HEK293 (cell line): Measurements from ENCODE around the gene PTPN6.

ENCODE experiments used
- CTCF ChIA-PET: fragments of 350-600 bp; formaldehyde crosslinking; extraction: SDS; loops from one replicate; lab custom pipeline; 2021; ENCODE audit warnings: antibody characterized with exemption; lab: Yijun Ruan, JAX
- POLR2A ChIA-PET: fragments of 300-600 bp; formaldehyde crosslinking; extraction: SDS; loops from one replicate; lab custom pipeline; 2020; ENCODE audit warnings: antibody characterized with exemption, inconsistent platforms; lab: Yijun Ruan, JAX
- H3K27ac ChIP-seq: fragments of 200-500 bp; sonication (Bioruptor generic); 2 replicates; pipeline ENCODE4 v1.5.1; 2014; ENCODE audit warnings: low read depth, low read length, control low read depth, inconsistent platforms; ENCODE audit errors: extremely low read depth
- H3K36me3 ChIP-seq, 2 experiments: fragments of 200-500 bp in 1 of 2; sonication (Bioruptor generic) in 1 of 2; 1 replicate in 1 of 2; 2 replicates in 1 of 2; pipeline ENCODE4 v1.5.1; 2014 to 2017; ENCODE audit warnings: inconsistent platforms in 2 of 2, low read length in 2 of 2; ENCODE audit not compliant: control insufficient read depth in 2 of 2, insufficient read depth in 1 of 2
- H3K4me1 ChIP-seq: fragments of 200-500 bp; sonication (Bioruptor generic); 2 replicates; pipeline ENCODE4 v1.5.1; 2014; ENCODE audit warnings: mild to moderate bottlenecking, low read length, inconsistent platforms; ENCODE audit not compliant: control insufficient read depth, insufficient read depth
- H3K4me3 ChIP-seq: 2 replicates; pipeline ENCODE4 v1.5.1; 2011; ENCODE audit warnings: low read depth, mild to moderate bottlenecking, control low read depth, low read length, moderate library complexity
- H3K9me3 ChIP-seq: fragments of 200-500 bp; sonication (Bioruptor generic); 2 replicates; pipeline ENCODE4 v1.5.1; 2014; ENCODE audit warnings: low read depth, low read length, inconsistent platforms; ENCODE audit not compliant: control insufficient read depth, insufficient read depth
- GLIS2 ChIP-seq: fragments of 450-650 bp; formaldehyde crosslinking; IDR thresholded peaks from 2 replicates; pipeline ENCODE4 v1.5.1; 2016; ENCODE audit warnings: missing biosample characterization, missing genetic modification characterization
- SP3 ChIP-seq: fragments of 450-650 bp; formaldehyde crosslinking; IDR thresholded peaks from 2 replicates; pipeline ENCODE4 v1.5.1; 2016; ENCODE audit warnings: missing biosample characterization, missing genetic modification characterization
- ZFP3 ChIP-seq: fragments of 450-650 bp; formaldehyde crosslinking; IDR thresholded peaks from 2 replicates; pipeline ENCODE4 v1.5.1; 2016; ENCODE audit warnings: low read depth, missing biosample characterization, missing genetic modification characterization
- ZNF112 ChIP-seq: fragments of 450-650 bp; formaldehyde crosslinking; IDR thresholded peaks from 2 replicates; pipeline ENCODE4 v1.5.0; 2017; ENCODE audit warnings: missing biosample characterization, missing genetic modification characterization
- ZNF132 ChIP-seq: fragments of 450-650 bp; formaldehyde crosslinking; IDR thresholded peaks from 2 replicates; pipeline ENCODE4 v1.5.1; 2017; ENCODE audit warnings: missing biosample characterization, missing genetic modification characterization, borderline replicate concordance
- ZNF266 ChIP-seq: fragments of 450-650 bp; formaldehyde crosslinking; IDR thresholded peaks from 2 replicates; pipeline ENCODE4 v1.5.1; 2016; ENCODE audit warnings: missing biosample characterization, missing genetic modification characterization, low read depth
- ZNF600 ChIP-seq: fragments of 450-650 bp; formaldehyde crosslinking; IDR thresholded peaks from 2 replicates; pipeline ENCODE4 v1.5.1; 2016; ENCODE audit warnings: missing biosample characterization, missing genetic modification characterization
- ZNF76 ChIP-seq: fragments of 450-650 bp; formaldehyde crosslinking; IDR thresholded peaks from 2 replicates; pipeline ENCODE4; 2016; ENCODE audit warnings: low read depth, missing biosample characterization, missing genetic modification characterization, borderline replicate concordance
- ZNF837 ChIP-seq: fragments of 450-650 bp; formaldehyde crosslinking; IDR thresholded peaks from 2 replicates; pipeline ENCODE4 v1.5.1; 2016; ENCODE audit warnings: missing biosample characterization, missing genetic modification characterization
- ZNF843 ChIP-seq: fragments of 450-650 bp; formaldehyde crosslinking; IDR thresholded peaks from 2 replicates; pipeline ENCODE4 v1.5.1; 2016; ENCODE audit warnings: missing biosample characterization, missing genetic modification characterization
- TF ChIP-seq, protein P1 (sequence below): fragments of 450-650 bp; formaldehyde crosslinking; IDR thresholded peaks from 2 replicates; pipeline ENCODE4 v1.5.1; 2016; ENCODE audit warnings: missing biosample characterization, missing genetic modification characterization
- TF ChIP-seq, protein P2 (sequence below): fragments of 450-650 bp; formaldehyde crosslinking; IDR thresholded peaks from 2 replicates; pipeline ENCODE4 v1.5.1; 2016; ENCODE audit warnings: missing biosample characterization, missing genetic modification characterization
- TF ChIP-seq, protein P3 (sequence below): fragments of 450-650 bp; formaldehyde crosslinking; IDR thresholded peaks from 2 replicates; pipeline ENCODE4 v1.5.1; 2017; ENCODE audit warnings: missing biosample characterization, mild to moderate bottlenecking, missing genetic modification characterization, moderate library complexity
- TF ChIP-seq, protein P4 (sequence below): fragments of 450-650 bp; formaldehyde crosslinking; IDR thresholded peaks from 2 replicates; pipeline ENCODE4 v1.5.1; 2016; ENCODE audit warnings: missing biosample characterization, missing genetic modification characterization
- TF ChIP-seq, protein P5 (sequence below): fragments of 450-650 bp; formaldehyde crosslinking; IDR thresholded peaks from 2 replicates; pipeline ENCODE4 v1.5.1; 2016; ENCODE audit warnings: missing biosample characterization, missing genetic modification characterization, borderline replicate concordance

The PTPN6 gene

DNA sequence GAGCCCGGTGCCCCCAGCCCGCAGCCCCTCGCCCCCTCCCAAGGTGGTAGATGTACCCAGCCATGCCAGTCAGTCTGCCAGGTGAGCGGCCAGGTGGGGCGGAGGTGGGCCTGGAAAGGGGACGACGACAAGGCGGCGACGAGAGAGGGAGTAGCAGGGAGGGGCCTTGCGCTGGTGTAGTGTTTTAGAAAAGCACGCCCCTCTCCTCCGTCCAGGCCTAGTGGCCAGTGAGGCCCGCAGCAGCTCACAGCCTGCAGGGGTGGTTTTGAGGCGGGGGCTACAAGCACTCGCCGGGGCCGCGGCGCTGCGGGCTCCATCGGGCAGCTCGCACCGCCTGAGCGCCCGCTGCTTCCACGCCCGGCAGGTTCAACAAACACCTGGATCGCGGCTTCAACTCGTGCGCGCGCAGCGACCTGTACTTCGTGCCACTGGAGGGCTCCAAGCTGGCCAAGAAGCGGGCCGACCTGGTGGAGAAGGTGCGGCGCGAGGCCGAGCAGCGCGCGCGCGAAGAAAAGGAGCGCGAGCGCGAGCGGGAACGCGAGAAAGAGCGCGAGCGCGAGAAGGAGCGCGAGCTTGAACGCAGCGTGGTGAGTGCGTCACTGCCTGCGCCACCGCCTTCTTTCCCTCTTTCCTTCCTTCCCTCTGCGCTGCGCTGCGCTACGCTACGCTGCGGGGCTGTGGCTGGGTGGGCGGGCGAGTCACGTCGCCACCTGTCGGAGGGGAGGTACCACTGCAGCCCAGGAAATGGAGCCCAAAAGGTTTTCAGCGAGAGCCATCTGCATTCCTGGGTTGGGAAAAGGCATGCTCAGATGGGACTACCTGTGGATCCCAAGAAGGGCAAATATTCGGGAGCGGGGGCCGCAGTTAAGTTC is 13.4 kb upstream of the PTPN6 start (continued):
- TF ChIP-seq ZNF837, result peak; percentile 98
- TF ChIP-seq, protein P1, sequence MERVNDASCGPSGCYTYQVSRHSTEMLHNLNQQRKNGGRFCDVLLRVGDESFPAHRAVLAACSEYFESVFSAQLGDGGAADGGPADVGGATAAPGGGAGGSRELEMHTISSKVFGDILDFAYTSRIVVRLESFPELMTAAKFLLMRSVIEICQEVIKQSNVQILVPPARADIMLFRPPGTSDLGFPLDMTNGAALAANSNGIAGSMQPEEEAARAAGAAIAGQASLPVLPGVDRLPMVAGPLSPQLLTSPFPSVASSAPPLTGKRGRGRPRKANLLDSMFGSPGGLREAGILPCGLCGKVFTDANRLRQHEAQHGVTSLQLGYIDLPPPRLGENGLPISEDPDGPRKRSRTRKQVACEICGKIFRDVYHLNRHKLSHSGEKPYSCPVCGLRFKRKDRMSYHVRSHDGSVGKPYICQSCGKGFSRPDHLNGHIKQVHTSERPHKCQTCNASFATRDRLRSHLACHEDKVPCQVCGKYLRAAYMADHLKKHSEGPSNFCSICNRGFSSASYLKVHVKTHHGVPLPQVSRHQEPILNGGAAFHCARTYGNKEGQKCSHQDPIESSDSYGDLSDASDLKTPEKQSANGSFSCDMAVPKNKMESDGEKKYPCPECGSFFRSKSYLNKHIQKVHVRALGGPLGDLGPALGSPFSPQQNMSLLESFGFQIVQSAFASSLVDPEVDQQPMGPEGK (tag by site-specific recombination), result peak; percentile 53; the same call in 1 of the 2 replicates
- TF ChIP-seq ZNF266 (tag by site-specific recombination), result no peak

DNA sequence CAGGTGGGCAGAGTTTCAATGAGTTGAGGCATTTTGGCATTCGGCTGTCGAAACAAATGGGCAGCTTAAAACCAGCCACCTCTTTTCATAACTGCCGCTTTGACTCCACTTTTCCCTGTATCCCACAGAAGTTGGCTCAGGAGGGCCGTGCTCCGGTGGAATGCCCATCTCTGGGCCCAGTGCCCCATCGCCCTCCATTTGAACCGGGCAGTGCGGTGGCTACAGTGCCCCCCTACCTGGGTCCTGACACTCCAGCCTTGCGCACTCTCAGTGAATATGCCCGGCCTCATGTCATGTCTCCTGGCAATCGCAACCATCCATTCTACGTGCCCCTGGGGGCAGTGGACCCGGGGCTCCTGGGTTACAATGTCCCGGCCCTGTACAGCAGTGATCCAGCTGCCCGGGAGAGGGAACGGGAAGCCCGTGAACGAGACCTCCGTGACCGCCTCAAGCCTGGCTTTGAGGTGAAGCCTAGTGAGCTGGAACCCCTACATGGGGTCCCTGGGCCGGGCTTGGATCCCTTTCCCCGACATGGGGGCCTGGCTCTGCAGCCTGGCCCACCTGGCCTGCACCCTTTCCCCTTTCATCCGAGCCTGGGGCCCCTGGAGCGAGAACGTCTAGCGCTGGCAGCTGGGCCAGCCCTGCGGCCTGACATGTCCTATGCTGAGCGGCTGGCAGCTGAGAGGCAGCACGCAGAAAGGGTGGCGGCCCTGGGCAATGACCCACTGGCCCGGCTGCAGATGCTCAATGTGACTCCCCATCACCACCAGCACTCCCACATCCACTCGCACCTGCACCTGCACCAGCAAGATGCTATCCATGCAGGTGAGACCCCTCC is 12.6 kb upstream of the PTPN6 start:
- POLR2A ChIA-PET, result interaction anchor here (0.9 to 4.1 kb wide), 15 partner anchors 8 to 191 kb away, joined by 3 to 45 read pairs (median 5); partner anchors contain the start of genes SPSB2, TPI1 and USP5
- Histone ChIP-seq H3K36me3 (peaks cover 28 to 66% of the 10 kb centered on the region in 2 experiments), H3K4me3 (peak overlapping the region; percentile 13), H3K4me1 (peaks cover 6% of the 10 kb centered on the region), H3K9me3 (no peaks in the 10 kb centered on the region), H3K27ac (peak overlapping the region; percentile 25; the same call in 1 of the 2 replicates)
- TF ChIP-seq, protein P2, sequence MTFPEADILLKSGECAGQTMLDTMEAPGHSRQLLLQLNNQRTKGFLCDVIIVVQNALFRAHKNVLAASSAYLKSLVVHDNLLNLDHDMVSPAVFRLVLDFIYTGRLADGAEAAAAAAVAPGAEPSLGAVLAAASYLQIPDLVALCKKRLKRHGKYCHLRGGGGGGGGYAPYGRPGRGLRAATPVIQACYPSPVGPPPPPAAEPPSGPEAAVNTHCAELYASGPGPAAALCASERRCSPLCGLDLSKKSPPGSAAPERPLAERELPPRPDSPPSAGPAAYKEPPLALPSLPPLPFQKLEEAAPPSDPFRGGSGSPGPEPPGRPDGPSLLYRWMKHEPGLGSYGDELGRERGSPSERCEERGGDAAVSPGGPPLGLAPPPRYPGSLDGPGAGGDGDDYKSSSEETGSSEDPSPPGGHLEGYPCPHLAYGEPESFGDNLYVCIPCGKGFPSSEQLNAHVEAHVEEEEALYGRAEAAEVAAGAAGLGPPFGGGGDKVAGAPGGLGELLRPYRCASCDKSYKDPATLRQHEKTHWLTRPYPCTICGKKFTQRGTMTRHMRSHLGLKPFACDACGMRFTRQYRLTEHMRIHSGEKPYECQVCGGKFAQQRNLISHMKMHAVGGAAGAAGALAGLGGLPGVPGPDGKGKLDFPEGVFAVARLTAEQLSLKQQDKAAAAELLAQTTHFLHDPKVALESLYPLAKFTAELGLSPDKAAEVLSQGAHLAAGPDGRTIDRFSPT (tag by site-specific recombination), result peak; percentile 16; the same call in 1 of the 2 replicates
- TF ChIP-seq, protein P3, sequence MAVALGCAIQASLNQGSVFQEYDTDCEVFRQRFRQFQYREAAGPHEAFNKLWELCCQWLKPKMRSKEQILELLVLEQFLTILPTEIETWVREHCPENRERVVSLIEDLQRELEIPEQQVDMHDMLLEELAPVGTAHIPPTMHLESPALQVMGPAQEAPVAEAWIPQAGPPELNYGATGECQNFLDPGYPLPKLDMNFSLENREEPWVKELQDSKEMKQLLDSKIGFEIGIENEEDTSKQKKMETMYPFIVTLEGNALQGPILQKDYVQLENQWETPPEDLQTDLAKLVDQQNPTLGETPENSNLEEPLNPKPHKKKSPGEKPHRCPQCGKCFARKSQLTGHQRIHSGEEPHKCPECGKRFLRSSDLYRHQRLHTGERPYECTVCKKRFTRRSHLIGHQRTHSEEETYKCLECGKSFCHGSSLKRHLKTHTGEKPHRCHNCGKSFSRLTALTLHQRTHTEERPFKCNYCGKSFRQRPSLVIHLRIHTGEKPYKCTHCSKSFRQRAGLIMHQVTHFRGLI, result no peak
- CTCF ChIA-PET, result interaction anchor here (0.6 to 4.9 kb wide), 15 partner anchors 8 to 454 kb away, joined by 3 to 53 read pairs (median 5); partner anchors contain the start of genes CDCA3, SPSB2 and USP5

DNA sequence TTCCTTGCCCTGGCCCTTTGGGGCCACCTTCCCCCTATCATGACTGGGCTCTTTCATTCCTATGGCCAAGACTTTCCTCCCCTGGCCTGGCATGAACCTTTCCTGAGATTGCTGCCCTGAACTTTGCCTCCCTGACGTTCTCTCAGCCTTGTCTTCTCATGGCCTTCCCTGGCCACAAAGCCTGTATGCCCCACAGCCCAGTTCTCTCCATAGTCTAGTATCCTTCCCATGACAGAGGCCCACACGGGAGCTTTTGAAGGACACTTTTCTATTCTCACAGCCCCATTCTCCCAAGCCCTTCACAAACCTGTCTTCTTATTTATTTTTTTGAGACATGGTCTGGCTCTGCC is 12.0 kb upstream of the PTPN6 start:
- ChIA-PET POLR2A (interaction anchor here (1.3 to 4.1 kb wide), 4 partner anchors 10 to 70 kb away, joined by 4 to 45 read pairs (median 14); partner anchors contain the start of genes SPSB2 and TPI1), CTCF (interaction anchor here (0.9 to 4.9 kb wide), 7 partner anchors 9 to 174 kb away, joined by 3 to 53 read pairs (median 9); partner anchors contain the start of gene SPSB2)
- Histone ChIP-seq H3K4me3 (no peak overlapping the region), H3K4me1 (peaks cover 6% of the 10 kb centered on the region), H3K27ac (no peak overlapping the region), H3K9me3 (no peaks in the 10 kb centered on the region), H3K36me3 (peaks cover 22 to 60% of the 10 kb centered on the region in 2 experiments)
- TF ChIP-seq ZNF132 (tag by site-specific recombination) (no peak), ZNF112 (tag by site-specific recombination) (no peak), ZFP3 (tag by site-specific recombination) (no peak), SP3 (tag by site-specific recombination) (no peak), ZNF843 (no peak), ZNF76 (tag by site-specific recombination) (no peak), ZNF600 (no peak), GLIS2 (no peak)
- TF ChIP-seq, protein P4, sequence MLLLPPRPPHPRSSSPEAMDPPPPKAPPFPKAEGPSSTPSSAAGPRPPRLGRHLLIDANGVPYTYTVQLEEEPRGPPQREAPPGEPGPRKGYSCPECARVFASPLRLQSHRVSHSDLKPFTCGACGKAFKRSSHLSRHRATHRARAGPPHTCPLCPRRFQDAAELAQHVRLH, result no peak
- TF ChIP-seq, protein P5, sequence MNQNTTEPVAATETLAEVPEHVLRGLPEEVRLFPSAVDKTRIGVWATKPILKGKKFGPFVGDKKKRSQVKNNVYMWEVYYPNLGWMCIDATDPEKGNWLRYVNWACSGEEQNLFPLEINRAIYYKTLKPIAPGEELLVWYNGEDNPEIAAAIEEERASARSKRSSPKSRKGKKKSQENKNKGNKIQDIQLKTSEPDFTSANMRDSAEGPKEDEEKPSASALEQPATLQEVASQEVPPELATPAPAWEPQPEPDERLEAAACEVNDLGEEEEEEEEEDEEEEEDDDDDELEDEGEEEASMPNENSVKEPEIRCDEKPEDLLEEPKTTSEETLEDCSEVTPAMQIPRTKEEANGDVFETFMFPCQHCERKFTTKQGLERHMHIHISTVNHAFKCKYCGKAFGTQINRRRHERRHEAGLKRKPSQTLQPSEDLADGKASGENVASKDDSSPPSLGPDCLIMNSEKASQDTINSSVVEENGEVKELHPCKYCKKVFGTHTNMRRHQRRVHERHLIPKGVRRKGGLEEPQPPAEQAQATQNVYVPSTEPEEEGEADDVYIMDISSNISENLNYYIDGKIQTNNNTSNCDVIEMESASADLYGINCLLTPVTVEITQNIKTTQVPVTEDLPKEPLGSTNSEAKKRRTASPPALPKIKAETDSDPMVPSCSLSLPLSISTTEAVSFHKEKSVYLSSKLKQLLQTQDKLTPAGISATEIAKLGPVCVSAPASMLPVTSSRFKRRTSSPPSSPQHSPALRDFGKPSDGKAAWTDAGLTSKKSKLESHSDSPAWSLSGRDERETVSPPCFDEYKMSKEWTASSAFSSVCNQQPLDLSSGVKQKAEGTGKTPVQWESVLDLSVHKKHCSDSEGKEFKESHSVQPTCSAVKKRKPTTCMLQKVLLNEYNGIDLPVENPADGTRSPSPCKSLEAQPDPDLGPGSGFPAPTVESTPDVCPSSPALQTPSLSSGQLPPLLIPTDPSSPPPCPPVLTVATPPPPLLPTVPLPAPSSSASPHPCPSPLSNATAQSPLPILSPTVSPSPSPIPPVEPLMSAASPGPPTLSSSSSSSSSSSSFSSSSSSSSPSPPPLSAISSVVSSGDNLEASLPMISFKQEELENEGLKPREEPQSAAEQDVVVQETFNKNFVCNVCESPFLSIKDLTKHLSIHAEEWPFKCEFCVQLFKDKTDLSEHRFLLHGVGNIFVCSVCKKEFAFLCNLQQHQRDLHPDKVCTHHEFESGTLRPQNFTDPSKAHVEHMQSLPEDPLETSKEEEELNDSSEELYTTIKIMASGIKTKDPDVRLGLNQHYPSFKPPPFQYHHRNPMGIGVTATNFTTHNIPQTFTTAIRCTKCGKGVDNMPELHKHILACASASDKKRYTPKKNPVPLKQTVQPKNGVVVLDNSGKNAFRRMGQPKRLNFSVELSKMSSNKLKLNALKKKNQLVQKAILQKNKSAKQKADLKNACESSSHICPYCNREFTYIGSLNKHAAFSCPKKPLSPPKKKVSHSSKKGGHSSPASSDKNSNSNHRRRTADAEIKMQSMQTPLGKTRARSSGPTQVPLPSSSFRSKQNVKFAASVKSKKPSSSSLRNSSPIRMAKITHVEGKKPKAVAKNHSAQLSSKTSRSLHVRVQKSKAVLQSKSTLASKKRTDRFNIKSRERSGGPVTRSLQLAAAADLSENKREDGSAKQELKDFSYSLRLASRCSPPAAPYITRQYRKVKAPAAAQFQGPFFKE, result no peak
